Mesodermal cell (in vitro differentiated cells): Measurements from ENCODE around the gene ADCY3.

ENCODE experiments used
- H3K27ac ChIP-seq: 2 replicates; pipeline ENCODE4 v1.7.0; 2013; ENCODE audit warnings: mild to moderate bottlenecking, low read depth, low read length, moderate library complexity; ENCODE audit not compliant: severe bottlenecking
- H3K36me3 ChIP-seq: 2 replicates; pipeline ENCODE4 v1.7.1; 2013; ENCODE audit warnings: mild to moderate bottlenecking, low read length, moderate library complexity; ENCODE audit not compliant: control insufficient read depth, insufficient read depth
- H3K4me1 ChIP-seq: one replicate; pipeline ENCODE4 v1.7.1; 2013; ENCODE audit warnings: mild to moderate bottlenecking, low read length; ENCODE audit not compliant: insufficient read depth, control insufficient read depth, poor library complexity, severe bottlenecking
- H3K4me3 ChIP-seq: 2 replicates; pipeline ENCODE4 v1.7.0; 2013; ENCODE audit warnings: low read length, control low read depth, mild to moderate bottlenecking; ENCODE audit not compliant: insufficient read depth, poor library complexity, severe bottlenecking; ENCODE audit errors: extremely low read depth
- H3K9me3 ChIP-seq: 2 replicates; pipeline ENCODE4 v1.7.1; 2013; ENCODE audit warnings: mild to moderate bottlenecking, low read length, moderate library complexity; ENCODE audit not compliant: control insufficient read depth
- WGBS, 2 experiments: methylation state at CpG; one replicate each; pipeline ENCODE4 v1.1.5; 2013; ENCODE audit warnings: missing lambda C conversion rate in 2 of 2; ENCODE audit not compliant: insufficient coverage in 2 of 2; 5-methylcytosine and 5-hydroxymethylcytosine counted together

The ADCY3 gene

DNA sequence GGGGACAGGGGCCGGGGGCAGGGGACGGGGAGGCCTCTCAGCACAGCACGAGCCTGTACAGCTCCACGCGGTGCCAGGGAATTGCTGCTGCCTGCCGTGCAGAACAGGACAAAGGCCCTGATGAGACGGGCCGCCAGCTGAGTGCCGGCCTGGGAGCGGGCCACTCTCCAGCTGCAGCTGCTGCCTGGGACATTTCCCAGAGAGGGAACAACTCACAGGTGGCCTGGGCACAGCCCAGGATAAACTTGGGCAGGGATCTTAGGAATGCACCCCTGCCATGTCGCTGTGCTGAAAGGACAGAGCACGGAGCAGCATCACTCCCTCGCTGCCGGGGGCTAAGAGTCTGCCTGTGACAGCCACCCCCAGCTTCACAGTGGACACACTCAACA lies 88.0 kb downstream of the ADCY3 start:
- Histone ChIP-seq H3K4me3 (no peak overlapping the region), H3K9me3 (no peaks in the 10 kb centered on the region), H3K4me1 (no peaks in the 10 kb centered on the region), H3K36me3 (peaks cover 48% of the 10 kb centered on the region), H3K27ac (no peak overlapping the region)
- 65 to 74% methylated on average over 11 to 14 of the region's 14 CpGs for WGBS, 2 experiments

DNA sequence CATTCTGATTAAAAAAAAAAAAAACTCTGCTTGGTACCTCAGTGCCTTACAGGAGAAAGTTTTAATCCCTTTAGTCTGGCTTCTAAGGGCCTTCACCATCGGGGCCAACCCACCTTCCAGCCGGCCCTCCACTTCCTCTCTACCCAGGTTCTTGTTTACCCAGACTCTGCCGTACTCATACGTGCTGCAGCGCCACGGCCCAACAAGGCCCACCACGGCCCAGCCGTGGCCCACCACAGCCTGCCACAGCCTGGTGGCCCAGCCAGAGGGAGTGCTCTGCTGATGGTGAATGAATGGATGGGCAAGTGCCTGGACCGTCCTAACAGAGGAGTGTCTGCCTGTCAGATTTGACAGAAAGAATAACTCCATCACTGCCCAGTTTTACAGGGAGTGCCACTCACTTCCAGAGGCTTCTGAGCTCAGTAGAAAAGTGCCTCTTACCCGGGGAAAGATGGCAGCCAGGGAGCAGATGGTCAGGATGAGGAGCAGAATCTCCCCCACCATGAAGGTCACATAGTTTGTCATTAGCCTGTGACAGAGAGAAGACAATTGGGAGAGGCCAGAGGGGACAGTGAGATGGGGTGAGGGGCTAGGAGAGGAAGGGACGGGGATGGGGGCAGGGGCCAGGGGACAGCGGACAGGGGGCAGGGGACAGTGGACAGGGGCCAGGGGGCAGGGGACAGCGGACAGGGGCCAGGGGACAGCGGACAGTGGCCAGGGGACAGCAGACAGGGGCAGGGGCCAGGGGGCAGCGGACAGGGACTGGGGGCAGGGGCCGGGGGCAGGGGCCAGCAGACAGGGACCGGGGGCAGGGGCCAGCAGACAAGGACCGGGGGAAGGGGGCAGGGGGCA lies 88.6 kb downstream of the ADCY3 start:
- no peak overlapping the region for H3K27ac ChIP-seq
- H3K4me1 ChIP-seq = no peaks in the 10 kb centered on the region
- peaks cover 43% of the 10 kb centered on the region for H3K36me3 ChIP-seq
- H3K9me3 ChIP-seq = no peaks in the 10 kb centered on the region
- H3K4me3 ChIP-seq = no peak overlapping the region
- WGBS, 2 experiments = 90 to 100% methylated on average over 2 to 9 of the region's 18 CpGs

DNA sequence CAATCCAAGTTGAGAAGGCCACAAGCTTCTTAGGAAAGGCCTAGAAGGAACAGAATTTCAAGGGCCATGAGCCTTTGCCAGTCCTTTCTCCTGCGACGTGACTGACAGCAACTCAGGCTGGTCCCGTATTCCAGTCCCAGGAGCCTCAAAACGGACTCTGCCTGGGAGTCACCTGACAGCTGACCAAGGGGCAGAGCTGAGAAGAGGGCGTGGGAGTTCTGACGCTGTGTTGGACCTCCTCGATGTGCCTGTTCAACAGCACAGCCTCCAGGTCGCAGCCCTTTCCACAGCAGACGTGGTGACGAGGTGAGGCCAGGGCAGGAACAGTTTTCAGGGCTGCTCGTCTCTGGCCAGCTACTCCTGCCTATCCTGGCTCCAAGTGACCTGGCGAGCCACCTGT lies 89.3 kb downstream of the ADCY3 start:
- 92 to 93% methylated on average over 12 of the region's 12 CpGs for whole genome bisulfite sequencing, 2 experiments
- peaks cover 37% of the 10 kb centered on the region for H3K36me3 ChIP-seq
- no peaks in the 10 kb centered on the region for H3K9me3 ChIP-seq
- no peak overlapping the region for H3K27ac ChIP-seq
- H3K4me1 ChIP-seq = no peaks in the 10 kb centered on the region
- no peak overlapping the region for H3K4me3 ChIP-seq

DNA sequence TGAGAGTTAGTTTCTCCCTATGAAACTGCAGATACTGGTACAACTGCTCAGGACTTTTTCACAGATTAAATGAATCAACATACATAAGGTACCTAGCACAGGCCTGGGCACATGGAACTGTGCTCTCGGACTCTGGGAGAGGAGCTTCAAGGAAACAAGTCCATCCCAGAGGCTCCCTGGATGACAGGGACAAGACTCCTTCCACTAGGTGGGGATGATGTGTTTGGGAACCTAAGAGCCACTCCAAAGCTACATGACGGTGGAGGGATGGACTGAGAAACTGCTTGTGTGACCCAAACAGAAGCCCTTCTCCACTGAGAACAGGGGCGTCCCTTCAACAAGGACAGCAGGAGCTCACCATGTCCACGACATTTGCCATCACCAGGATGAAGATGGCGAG lies 89.7 kb downstream of the ADCY3 start:
- Histone ChIP-seq H3K36me3 (peaks cover 37% of the 10 kb centered on the region), H3K9me3 (no peaks in the 10 kb centered on the region), H3K4me3 (no peak overlapping the region), H3K4me1 (no peaks in the 10 kb centered on the region), H3K27ac (no peak overlapping the region)
- WGBS, 2 experiments = 91 to 92% methylated on average over 4 to 5 of the region's 5 CpGs

DNA sequence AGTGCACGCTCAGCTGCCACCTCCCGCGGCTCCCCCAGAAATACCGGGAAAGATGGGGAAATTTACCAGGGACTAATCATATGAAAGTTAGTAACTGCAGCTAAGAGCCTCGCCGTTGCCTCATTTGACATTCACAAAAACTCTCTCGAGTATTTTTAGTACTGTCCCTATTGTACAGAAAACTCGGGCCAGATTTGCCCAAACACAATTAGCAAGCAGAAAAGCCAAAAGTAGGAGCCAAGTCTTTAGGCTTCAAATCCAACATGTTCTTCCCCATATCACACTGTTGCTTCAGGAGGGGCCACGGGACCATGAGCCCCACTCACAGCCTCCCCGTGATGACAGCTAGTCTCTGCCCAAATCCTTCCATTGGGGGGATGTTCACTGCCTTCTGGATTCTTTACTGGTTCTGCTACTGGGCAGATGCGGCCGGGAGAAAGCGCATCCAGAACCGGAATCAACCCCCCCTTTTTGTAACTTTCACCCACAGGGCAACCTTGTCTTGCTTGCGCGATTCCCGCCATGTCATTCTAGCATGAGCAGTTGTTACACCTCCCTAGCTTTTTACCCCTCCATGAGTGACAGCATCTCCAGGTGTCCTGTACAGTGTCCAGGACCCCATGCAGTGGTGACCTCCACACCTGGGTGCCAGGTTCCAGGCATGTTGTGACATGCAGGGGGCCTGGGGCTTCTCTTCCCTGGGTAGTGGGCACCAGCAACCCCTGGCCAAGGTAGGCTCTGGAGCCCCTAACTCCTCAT lies 91.6 kb downstream of the ADCY3 start:
- 88 to 94% methylated on average over 15 to 17 of the region's 17 CpGs for WGBS, 2 experiments
- H3K36me3 ChIP-seq = peaks cover 37% of the 10 kb centered on the region

DNA sequence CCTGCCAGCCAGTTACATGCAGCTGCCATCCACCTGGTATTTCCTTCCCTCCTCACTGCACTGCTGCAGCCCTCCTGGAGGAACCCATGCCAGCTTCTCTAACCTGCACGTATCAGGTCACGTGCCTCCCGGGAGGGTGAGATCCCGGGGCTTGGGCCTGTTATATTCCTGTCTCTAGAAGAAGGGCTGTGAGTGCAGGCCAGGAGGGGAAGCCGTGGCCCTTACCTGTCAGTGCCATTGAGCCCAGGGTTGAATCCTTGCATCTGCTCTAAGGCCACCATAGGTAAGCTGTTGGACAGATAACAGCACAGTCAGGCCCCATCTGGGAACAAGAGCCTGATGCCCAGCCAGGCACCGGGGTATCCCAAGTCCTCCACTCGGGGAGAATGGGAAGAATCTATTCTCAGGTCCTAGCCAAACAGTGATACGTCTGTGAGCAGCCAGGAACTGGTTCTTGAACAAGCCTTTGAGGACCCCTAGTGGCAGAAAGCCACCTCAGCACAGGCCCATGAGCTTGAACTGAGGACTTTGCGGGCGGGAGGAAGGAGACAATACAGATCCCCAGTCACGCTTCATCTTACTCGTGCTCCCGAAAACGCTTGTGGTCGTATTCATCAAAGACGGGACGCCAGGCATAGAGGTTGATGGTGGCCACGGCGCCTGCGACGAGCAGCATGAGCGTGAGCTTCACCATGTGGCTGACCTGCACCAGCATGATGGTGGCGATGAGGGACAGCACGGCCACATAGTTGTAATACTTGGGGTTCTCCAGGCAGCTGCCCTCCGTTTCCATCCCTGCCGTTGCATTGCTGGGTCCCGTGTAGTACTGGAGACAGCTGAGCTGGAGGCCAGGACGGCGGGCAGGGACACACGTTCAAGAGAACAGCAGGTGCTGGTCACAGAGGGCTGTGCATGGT lies 92.5 kb downstream of the ADCY3 start:
- Histone ChIP-seq H3K9me3 (no peaks in the 10 kb centered on the region), H3K4me1 (no peaks in the 10 kb centered on the region), H3K36me3 (peaks cover 45% of the 10 kb centered on the region), H3K27ac (no peak overlapping the region), H3K4me3 (no peak overlapping the region)
- 49 to 51% methylated on average over 28 to 30 of the region's 30 CpGs for WGBS, 2 experiments

More for the DNA sequence above, 91.6 kb downstream of the ADCY3 start:
- Histone ChIP-seq H3K27ac (no peak overlapping the region), H3K4me3 (no peak overlapping the region), H3K4me1 (no peaks in the 10 kb centered on the region), H3K9me3 (no peaks in the 10 kb centered on the region)

DNA sequence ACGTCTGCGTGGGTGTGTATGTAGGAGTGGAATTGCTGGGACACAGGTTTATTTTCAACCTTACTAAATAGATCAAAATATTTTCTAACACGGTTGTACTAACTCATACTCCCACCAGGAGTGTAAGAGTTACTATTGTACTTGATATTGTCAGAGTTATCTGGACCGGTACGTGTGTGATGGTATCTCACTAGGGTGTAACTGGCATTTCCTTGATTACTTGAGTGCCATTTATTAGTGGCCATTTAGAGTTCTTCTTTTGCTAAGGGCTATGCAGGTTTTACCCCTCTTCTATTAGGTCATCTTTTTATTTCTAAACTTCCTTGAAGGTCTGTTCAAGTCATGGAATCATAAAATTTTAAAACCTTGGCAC lies 93.3 kb downstream of the ADCY3 start:
- Histone ChIP-seq H3K27ac (no peak overlapping the region), H3K9me3 (no peaks in the 10 kb centered on the region), H3K4me3 (no peak overlapping the region), H3K36me3 (peaks cover 53% of the 10 kb centered on the region), H3K4me1 (no peaks in the 10 kb centered on the region)
- 83 to 100% methylated on average over 2 of the region's 5 CpGs for WGBS, 2 experiments

DNA sequence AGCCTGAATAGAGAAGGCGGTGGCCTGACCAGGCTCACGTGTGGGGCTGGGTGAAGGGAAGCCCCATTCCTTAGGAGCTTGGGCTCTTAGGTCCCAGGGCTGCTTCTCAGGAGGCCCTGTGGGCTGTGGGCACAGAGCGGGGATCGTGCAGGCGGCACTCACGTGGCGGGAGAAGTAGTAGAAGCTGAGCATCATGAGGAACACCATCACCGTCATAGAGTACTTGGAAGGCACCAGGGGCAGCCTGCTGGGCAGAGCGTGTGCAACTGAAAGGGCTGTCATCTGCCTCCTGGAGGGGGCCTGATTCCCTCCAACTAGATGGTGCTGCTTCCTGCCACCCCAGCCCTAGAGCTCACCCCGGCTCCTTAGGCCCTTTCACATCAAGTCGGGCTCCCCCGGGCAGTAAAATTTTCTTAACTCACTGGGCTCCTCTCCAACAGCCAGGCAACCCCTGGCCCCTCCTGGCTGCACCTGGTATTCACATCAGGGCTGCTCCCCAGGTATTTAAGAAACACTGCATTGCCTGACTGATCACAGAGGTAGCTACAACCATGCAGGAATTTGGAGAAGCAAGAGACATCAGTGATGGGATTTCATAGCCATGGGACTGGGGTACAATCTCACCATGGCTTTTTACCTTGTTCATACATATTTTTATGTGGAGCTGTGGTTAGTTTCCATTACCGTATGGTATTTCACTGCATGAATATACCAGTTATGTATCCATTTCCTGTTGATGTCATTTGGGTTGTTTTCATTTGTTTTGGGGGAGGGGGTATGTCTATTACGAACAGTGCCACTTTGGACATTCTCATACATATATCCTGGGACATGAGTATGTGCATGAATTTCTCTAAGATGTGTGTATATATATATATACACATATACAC lies 93.9 kb downstream of the ADCY3 start:
- H3K27ac ChIP-seq = no peak overlapping the region
- H3K36me3 ChIP-seq = peaks cover 55% of the 10 kb centered on the region
- no peaks in the 10 kb centered on the region for H3K4me1 ChIP-seq
- 90 to 92% methylated on average over 7 to 12 of the region's 14 CpGs for WGBS, 2 experiments
- H3K4me3 ChIP-seq = no peak overlapping the region
- H3K9me3 ChIP-seq = no peaks in the 10 kb centered on the region

DNA sequence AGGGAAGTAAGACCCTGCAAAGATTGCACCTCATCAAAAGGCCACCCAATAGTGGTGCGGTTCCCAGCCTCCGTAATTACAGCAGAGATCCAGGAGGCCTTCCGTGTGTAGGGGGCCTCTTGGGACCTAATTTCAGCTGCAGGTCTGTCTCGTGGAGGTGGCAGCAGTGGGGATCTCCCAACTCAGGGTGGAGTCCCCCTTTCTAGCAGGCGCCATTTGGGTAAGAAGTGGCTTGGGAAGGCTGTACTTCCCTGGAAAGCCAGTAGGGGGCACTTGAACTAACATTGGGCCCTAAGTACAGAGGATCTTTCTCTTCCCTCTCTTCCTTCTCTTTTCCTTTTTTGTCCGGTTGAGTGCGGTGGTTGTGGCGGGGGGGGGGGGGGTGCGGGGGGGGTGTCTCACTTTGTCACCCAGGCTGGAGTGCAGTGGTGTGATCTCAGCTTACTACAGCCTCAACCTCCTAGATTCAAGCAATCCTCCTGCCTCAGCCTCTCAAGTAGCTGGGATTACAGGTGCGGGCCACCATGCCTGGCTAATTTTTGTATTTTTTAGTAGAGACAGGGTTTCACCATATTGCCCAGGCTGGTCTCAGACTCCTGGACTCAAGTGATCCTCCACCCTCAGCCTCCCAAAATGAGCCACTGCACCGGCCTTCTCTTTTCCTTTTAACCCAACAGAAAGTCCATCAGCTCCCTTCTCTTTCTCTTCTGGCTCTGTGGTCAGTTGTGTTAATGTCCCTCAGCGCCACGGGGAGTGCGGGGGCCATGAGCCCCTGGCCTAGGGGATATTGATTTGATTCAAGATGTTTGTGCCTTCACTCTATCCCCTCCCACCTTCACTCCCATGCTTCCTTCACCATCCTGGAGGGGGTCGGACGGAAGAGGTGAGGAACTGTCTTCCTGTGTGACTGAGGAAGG lies 94.8 kb downstream of the ADCY3 start:
- Histone ChIP-seq H3K36me3 (peaks cover 55% of the 10 kb centered on the region), H3K4me3 (no peak overlapping the region), H3K27ac (no peak overlapping the region), H3K4me1 (no peaks in the 10 kb centered on the region), H3K9me3 (no peaks in the 10 kb centered on the region)
- WGBS, 2 experiments = 92 to 93% methylated on average over 5 to 6 of the region's 16 CpGs
